Stimulated activated CD8-positive, alpha-beta memory T cell treated with anti-CD3 and anti-CD28 coated beads, Interleukin-12 subunit alpha, Interleukin-12 subunit beta, amount 100 ng/mL, for 24 hours (primary cell): ENCODE results near the gene MDM2.
"Not testable (repeated sequence)": the region's sequence is repeated elsewhere in the genome, so short reads cannot be mapped to it uniquely, and the experiment has no call there.

ENCODE experiments used
- DNase-seq: peaks from one replicate; pipeline ENCODE4 v3.0.0-alpha.2; 2020; ENCODE audit errors: extremely low read depth

The MDM2 gene

DNA sequence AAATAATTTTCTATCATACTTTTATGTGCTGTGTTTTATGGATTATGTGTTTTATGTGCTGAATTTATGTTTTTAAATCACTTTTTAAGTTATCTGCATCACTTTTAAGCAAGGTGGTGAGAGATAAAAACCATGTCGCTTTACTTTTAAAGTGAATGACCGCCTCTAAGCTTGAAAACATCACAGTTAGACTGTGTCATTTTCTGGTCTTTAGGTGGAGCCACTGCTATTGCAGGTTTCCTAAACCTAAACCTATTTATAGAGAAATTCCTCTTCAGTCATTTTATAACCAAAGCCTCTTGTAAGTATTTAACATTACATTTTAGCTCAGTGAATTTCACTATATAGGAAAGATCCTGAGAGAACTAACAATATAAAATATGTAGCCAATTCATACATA, 21.0 kb upstream of the MDM2 start:
- DNase-seq, result no peak

GRCh38 chr12:68788554-68789143, 19.3 kb upstream of the MDM2 start:
- DNase-seq, result no peak

- no peak for DNase-seq
These were observed 18.7 kb upstream of the MDM2 start for GRCh38 chr12:68789144-68789878.

DNA sequence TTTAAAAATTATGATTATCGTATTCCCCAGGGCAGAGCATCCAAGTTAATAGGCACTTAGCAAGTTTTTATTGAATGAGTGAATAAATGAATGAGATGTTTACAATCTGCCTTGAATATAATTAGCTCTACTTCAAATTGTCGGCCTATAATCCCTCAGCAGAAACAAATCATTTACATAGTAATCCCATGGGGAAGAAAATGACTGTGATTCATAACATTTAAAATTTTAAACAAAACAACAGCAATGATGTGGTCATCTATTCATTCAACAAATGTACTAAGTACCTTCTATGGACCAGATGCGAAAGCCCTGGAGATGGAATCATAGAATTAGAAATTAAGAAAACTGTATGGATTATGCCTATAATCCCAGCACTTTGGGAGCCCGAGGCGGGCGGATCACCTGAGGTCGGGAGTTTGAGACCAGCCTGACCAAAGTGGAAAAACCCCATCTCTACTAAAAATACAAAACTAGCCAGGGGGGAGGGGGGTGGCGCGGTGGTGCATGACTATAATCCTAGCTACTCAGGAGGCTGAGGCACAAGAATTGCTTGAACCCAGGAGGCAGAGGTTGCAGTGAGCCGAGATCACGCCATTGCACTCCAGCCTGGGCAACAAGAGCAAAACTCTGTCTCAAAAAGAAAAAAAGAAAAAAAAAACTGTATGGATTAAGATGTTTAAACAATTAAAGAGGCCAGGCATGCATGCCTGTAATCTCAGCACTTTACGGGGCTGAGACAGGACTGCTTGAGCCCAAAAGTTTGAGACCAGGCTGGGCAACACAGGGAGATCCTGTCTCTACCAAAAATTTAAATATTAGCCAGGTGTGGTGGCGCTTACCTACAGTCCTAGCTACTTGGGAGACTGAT, 17.7 kb upstream of the MDM2 start:
- no peak for DNase-seq

GRCh38 chr12:68790952-68791234, 17.1 kb upstream of the MDM2 start:
- DNase-seq, result no peak

DNA sequence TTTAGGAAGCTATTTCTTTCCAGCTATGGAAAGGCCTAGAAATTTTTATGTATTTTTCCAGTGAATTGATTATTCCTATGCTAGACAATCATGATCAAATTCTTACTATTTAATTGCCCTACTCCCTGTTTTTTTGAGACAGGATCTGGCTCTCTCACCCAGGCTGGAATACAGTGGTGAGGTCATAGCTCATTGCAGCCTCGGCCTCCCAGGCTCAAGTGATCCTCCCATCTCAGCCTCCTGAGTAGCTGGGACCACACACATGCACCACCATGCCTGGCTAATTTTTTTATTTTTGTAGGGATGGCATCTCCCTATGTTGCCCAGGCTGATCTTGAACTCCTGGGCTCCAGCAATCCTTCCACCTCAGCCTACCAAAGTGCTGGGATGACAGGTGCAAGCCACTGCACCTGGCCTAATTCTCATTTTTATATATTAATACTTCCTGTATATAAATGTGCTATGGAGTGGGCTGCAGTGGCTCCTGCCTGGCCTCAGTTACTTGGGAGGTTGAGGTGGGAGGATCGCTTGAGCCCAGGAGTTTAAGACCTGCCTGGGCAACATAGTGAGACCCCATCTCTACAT, 16.0 kb upstream of the MDM2 start:
- no peak for DNase-seq

DNA sequence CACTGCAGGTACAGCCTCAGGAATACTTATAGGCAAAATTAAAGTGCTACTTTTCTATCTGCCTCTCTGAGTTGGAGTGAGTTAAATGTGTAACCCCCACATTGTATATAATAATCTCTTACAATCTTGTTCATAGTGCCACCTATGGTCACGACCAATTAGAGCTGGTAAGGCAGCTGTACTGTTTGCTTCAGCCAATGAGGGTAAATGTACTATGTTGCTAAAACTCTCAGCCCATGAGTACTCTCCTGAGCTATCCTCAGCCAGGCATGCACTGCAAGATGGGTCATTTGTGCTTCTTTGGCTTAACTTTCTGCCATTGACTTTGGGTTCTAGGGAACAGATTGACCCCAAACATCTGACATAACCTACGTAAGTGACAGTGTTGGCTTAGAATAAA, 15.0 kb upstream of the MDM2 start:
- no peak for DNase-seq

- DNase-seq, result no peak
These were observed 14.5 kb upstream of the MDM2 start for GRCh38 chr12:68793436-68793835.

- no peak for DNase-seq
These were observed 13.9 kb upstream of the MDM2 start for GRCh38 chr12:68793975-68794652.

DNA sequence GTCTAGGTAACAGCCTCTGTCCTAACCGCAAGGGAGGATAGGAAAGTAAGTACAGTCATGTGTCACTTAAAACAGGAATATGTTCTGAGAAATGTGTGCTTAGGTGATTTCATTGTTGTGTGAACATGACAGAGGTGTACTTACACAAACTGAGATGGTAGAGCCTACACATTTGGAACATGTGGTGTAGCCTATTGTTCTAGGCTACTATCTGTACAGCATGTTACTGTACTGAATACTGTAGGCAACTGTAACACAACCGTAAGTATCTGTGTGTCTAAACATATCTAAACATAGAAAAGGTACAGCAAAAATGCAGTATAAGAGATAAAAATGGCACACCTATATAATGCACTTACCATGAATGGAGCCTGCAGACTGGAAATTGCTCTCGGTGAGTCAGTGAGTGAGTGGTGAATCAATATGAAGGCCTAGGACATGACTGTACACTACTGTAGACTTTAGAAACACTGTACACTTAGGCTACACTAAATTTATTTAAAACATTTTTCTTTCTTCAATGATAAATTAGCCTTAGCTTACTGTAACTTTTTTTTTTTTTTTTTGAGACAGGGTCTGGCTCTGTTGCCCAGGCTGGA, 13.2 kb upstream of the MDM2 start:
- no peak for DNase-seq

DNA sequence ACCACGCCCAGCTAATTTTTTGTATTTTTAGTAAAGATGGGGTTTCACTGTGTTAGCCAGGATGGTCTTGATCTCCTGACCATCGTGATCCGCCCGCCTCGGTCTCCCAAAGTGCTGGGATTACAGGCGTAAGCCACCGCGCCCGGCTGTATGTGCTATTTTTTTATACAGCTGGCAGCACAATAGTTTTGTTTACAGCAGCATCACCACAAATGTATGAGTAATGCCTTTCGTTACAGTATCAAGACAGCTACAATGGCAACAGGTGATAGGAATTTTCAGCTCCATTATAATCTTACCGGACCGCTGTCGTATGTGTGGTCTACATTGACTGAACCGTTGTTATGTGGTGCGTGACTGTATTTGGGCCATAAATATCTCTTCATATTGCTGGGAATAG, 11.6 kb upstream of the MDM2 start:
- no peak for DNase-seq

- no peak for DNase-seq
These were observed 9.1 kb upstream of the MDM2 start for GRCh38 chr12:68798882-68799234.

DNA sequence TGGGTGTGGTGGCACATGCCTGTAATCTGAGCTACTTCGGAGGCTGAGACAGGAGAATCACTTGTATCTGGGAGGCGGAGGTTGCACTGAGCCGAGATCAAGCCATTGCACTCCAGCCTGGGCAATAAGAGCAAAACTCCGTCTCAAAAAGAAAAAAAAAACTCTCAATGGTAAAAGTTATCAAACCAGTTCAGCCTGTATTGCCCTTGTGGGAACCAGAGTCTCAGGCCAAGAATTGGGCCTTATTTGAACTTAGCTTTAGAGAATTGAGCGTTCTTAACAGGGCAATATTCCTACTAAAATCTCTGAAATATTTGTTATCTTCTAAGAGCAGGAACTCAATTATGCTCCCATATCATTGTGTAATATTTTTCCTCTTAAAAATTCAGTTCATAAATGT, 7.7 kb upstream of the MDM2 start:
- no peak for DNase-seq

- not testable (repeated sequence) for DNase-seq
These were observed 6.9 kb upstream of the MDM2 start for GRCh38 chr12:68801124-68801523.

- DNase-seq, result not testable (repeated sequence)
These were observed 5.6 kb upstream of the MDM2 start for GRCh38 chr12:68802372-68802745.

DNA sequence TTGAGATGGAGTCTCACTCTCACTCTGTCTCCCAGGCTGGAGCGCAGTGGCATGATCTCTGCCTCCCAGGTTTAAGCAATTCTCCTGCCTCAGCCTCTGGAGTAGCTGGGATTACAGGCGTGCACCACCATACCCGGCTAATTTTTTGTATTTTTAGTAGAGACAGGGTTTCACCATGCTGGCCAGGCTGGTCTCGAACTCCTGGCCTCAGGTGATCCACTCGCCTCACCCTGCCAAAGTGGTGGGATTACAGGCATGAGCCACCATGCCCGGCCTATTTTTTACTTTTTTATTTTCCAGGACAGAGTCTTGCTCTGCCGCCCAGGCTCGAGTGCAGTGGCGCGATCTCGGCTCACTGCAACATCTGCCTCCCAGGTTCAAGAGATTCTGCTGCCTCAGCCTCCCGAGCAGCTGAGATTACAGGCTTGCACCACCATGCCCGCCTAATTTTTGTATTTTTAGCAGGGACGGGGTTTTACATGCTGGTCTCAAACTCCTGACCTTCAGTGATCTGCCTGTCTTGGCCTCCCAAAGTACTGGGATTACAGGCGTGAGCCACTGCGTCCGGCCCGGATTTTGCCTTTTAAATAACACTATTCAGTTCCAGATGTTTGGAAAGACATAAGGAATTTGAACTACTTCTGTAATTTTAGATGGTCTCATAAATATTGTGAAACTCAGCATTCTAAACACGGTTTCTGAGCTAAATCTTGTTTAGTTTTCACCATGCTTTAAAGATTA, 4.9 kb upstream of the MDM2 start:
- not testable (repeated sequence) for DNase-seq

DNA sequence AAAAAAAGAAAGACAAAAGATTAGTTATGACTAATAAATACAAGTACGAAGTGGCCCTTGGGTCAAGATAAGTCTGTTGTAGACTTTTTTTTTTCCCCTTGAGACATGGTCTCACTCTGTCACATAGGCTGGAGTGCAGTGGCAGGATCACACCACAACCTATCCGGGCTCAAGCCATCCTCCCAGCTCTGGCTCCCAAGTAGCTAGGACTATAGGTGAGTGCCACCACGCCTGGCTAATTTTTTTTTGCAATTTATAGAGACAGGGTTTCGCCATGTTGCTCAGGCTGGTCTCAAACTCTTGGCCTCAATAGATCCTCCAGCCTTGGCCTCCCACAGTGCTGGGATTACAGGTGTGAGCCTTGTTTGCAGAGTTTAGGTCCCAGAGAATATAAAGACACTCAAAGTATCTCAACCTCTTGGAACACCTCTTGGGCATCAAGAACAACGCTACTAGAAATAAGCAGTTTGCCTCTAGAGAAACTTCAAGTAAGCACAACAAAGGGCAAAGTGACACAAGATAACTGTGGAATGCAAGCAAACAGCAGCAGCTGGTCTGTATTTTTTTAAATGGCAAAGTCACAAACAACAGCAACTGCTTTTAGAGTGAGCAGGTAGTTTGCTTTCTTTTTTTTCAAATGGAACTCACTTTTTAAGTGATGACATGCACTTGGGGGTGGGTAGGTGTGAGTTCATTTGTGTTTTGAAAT, 3.9 kb upstream of the MDM2 start:
- DNase-seq, result no peak

GRCh38 chr12:68804657-68805591, 3.1 kb upstream of the MDM2 start:
- no peak for DNase-seq

GRCh38 chr12:68805592-68806120, 2.3 kb upstream of the MDM2 start:
- no peak for DNase-seq
